Measurements from ENCODE around the gene ABR.

DNA sequence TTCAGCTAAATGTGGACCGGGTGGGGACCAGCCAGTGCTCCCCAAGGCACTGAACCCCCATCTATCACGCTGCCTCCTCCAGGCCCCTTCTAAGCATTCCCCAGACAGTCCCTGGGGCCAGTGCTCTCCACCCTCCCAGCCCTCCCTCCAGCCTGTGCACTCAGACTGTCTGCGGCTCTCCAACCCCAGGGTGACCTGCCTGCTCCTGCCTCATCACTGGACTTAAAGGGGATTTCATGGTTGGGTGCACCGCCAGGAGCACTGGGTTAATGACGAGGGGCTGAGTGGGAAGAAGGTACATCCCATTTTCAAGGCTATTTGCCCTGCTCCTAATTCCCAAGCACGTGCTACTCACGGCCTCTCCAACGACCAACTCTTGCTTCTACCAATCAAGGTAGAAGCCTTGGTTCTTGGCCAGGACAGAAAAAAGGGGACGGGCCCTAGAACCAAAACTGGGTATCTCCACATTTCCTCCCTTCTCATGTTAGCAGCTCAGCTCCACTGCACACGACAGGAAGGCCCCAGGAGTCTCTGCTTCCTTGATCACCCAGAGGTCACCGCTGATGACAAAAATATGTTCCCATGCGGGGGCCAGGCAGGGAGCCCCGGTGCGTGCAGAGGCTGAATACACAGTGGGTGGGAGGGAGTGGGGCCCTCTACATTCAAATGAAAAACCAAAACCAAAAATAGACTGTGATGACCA lies 3.5 kb upstream of the ABR start:
- TF ChIP-seq GABPA (IDR thresholded peaks at IDR 0.05 in 1 of 2, conservative IDR thresholded peaks at IDR 0.05 in 1 of 2) (no peak), SP1 (IDR thresholded peaks at IDR 0.05) (no peak), JUND (IDR thresholded peaks at IDR 0.05) (no peak), RAD21 (IDR thresholded peaks at IDR 0.05) (no peak)
- TF ChIP-seq, protein P1, sequence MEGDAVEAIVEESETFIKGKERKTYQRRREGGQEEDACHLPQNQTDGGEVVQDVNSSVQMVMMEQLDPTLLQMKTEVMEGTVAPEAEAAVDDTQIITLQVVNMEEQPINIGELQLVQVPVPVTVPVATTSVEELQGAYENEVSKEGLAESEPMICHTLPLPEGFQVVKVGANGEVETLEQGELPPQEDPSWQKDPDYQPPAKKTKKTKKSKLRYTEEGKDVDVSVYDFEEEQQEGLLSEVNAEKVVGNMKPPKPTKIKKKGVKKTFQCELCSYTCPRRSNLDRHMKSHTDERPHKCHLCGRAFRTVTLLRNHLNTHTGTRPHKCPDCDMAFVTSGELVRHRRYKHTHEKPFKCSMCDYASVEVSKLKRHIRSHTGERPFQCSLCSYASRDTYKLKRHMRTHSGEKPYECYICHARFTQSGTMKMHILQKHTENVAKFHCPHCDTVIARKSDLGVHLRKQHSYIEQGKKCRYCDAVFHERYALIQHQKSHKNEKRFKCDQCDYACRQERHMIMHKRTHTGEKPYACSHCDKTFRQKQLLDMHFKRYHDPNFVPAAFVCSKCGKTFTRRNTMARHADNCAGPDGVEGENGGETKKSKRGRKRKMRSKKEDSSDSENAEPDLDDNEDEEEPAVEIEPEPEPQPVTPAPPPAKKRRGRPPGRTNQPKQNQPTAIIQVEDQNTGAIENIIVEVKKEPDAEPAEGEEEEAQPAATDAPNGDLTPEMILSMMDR (IDR thresholded peaks at IDR 0.05; ENCODE audit: low read depth, low read length, missing input control), result no peak
- TF ChIP-seq, protein P2, sequence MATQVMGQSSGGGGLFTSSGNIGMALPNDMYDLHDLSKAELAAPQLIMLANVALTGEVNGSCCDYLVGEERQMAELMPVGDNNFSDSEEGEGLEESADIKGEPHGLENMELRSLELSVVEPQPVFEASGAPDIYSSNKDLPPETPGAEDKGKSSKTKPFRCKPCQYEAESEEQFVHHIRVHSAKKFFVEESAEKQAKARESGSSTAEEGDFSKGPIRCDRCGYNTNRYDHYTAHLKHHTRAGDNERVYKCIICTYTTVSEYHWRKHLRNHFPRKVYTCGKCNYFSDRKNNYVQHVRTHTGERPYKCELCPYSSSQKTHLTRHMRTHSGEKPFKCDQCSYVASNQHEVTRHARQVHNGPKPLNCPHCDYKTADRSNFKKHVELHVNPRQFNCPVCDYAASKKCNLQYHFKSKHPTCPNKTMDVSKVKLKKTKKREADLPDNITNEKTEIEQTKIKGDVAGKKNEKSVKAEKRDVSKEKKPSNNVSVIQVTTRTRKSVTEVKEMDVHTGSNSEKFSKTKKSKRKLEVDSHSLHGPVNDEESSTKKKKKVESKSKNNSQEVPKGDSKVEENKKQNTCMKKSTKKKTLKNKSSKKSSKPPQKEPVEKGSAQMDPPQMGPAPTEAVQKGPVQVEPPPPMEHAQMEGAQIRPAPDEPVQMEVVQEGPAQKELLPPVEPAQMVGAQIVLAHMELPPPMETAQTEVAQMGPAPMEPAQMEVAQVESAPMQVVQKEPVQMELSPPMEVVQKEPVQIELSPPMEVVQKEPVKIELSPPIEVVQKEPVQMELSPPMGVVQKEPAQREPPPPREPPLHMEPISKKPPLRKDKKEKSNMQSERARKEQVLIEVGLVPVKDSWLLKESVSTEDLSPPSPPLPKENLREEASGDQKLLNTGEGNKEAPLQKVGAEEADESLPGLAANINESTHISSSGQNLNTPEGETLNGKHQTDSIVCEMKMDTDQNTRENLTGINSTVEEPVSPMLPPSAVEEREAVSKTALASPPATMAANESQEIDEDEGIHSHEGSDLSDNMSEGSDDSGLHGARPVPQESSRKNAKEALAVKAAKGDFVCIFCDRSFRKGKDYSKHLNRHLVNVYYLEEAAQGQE (IDR thresholded peaks at IDR 0.05), result no peak
- TF ChIP-seq, protein P3, sequence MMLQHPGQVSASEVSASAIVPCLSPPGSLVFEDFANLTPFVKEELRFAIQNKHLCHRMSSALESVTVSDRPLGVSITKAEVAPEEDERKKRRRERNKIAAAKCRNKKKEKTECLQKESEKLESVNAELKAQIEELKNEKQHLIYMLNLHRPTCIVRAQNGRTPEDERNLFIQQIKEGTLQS (IDR thresholded peaks at IDR 0.05), result no peak

All from liver (tissue), 3 donors.